HepG2 (cell line): ENCODE data around the gene PC. TPM values are rescaled to one million over a fixed set of nuclear protein-coding genes. Genes with fewer than 3 reads are reported as not detected.
A peak's percentile ranks its signal among the peaks of the same experiment; 100 is the strongest.

Experiments used
- ARID4A ChIP-seq: sonication (generic); formaldehyde crosslinking; IDR thresholded peaks from 2 replicates; pipeline ENCODE4 v1.5.0; 2020; ENCODE audit warnings: mild to moderate bottlenecking, missing genetic modification reagents, borderline replicate concordance
- FOSL1 ChIP-seq: sonication (generic); formaldehyde crosslinking; IDR thresholded peaks from 2 replicates; pipeline ENCODE4 v1.9.0; 2021; ENCODE audit warnings: missing genetic modification reagents, borderline replicate concordance
- KDM2A ChIP-seq: sonication (generic); formaldehyde crosslinking; IDR thresholded peaks from 2 replicates; pipeline ENCODE4 v1.4.0; 2020; ENCODE audit warnings: low read depth, missing genetic modification reagents, borderline replicate concordance
- NCOA5 ChIP-seq: sonication (generic); formaldehyde crosslinking; IDR thresholded peaks from 2 replicates; pipeline ENCODE4 v1.4.0; 2020; ENCODE audit warnings: missing genetic modification reagents
- SMC3 ChIP-seq: IDR thresholded peaks from 2 replicates; pipeline ENCODE4 v1.6.1; 2011; ENCODE audit warnings: low read length, improper control_type of control experiment
- polyA plus RNA-seq, 8 experiments: library from polyadenylated mRNA; depleted of rRNA in 3 of 8; stranded (reverse) in 7 of 8; unstranded in 1 of 8; fragments of >200 nt; fragmentation: Illumina TruSeq in 4 of 8; extraction: Trizol in 4 of 8; gene quantifications; 2 replicates each; pipeline versions ENCODE4 v1.2.1 to v1.2.3, GENCODE V29; 2011 to 2016; ENCODE audit warnings: low read depth in 4 of 8, missing spikeins in 1 of 8, mixed read lengths in 1 of 8; ENCODE audit not compliant: insufficient read depth in 1 of 8
- total RNA-seq, 5 experiments: library from RNA; depleted of rRNA; stranded (reverse); fragments of >200 nt; fragmentation: Illumina TruSeq; extraction: Trizol; gene quantifications; 2 replicates each; pipeline ENCODE4 v1.2.3, GENCODE V29; 2016; ENCODE audit warnings: low read depth in 1 of 5

PC gene
- total and polyA plus RNA-seq, 2 of the 13 experiments (the other 11 are each of a cell fraction or from before 2014, with no cell fraction given): 29.0 to 39.0 TPM

GRCh38 chr11:66843776-66844495 is 114.2 kb downstream of the PC start (continued):
- peak; percentile 32; the same call in 1 of the 2 replicates for TF ChIP-seq KDM2A (CRISPR knock-in tag)
- no peak for TF ChIP-seq SMC3
- TF ChIP-seq NCOA5 (CRISPR knock-in tag): no peak
- TF ChIP-seq FOSL1: no peak
- TF ChIP-seq ARID4A (CRISPR knock-in tag): no peak; the same call in 1 of the 2 replicates
